H1 (cell line): ENCODE measurements around the gene PPWD1. TPM values are rescaled to one million over a fixed set of nuclear protein-coding genes. Genes with fewer than 3 reads are reported as not detected.

Source experiments
- CTCF ChIA-PET: fragments of 300-600 bp; sonication (Branson Sonifier 250); formaldehyde crosslinking; loops from one replicate; lab custom pipeline; 2021; ENCODE audit not compliant: partially characterized antibody; lab: Charles Lee
- POLR2A ChIA-PET: fragments of 300-600 bp; sonication (Branson Sonifier 250); formaldehyde crosslinking; loops from one replicate; lab custom pipeline; 2021; ENCODE audit warnings: inconsistent platforms; ENCODE audit not compliant: partially characterized antibody; lab: Charles Lee
- DNase-seq, 2 experiments: peaks; one replicate each; pipeline versions ENCODE4 v3.0.0 to v3.0.0-alpha.2; 2010 to 2022; ENCODE audit warnings: low spot score in 2 of 2, low read depth in 1 of 2, mixed read lengths in 1 of 2
- FAIRE-seq: peaks from 2 replicates; lab custom pipeline; 2011; peaks lifted over from hg19 to GRCh38; lab: Jason Lieb, UNC
- H2AFZ ChIP-seq: 2 replicates; pipeline ENCODE4 v1.8.1; 2012; ENCODE audit warnings: low read length, inconsistent platforms
- H2AK5ac ChIP-seq: 2 replicates; pipeline ENCODE4 v1.6.1; 2013; ENCODE audit warnings: low read depth, low read length
- H2BK120ac ChIP-seq: replicated peaks from 2 replicates; pipeline ENCODE3; 2013; ENCODE audit warnings: low read depth, low read length, inconsistent platforms
- H2BK12ac ChIP-seq: 2 replicates; pipeline ENCODE4 v1.6.1; 2013; ENCODE audit warnings: low read depth, low read length
- H2BK15ac ChIP-seq: 2 replicates; pipeline ENCODE4 v1.6.1; 2013; ENCODE audit warnings: low read length
- H2BK20ac ChIP-seq: 2 replicates; pipeline ENCODE4 v1.6.1; 2013; ENCODE audit warnings: low read length
- H2BK5ac ChIP-seq: 2 replicates; pipeline ENCODE4 v1.6.1; 2013; ENCODE audit warnings: low read depth, low read length
- H3K14ac ChIP-seq: 2 replicates; pipeline ENCODE4 v1.6.1; 2013; ENCODE audit warnings: inconsistent platforms; ENCODE audit not compliant: insufficient read length
- H3K18ac ChIP-seq: 2 replicates; pipeline ENCODE4 v1.6.1; 2013; ENCODE audit warnings: low read length; ENCODE audit errors: extremely low read depth
- H3K23ac ChIP-seq: 2 replicates; pipeline ENCODE4 v1.6.1; 2013; ENCODE audit warnings: inconsistent platforms; ENCODE audit not compliant: insufficient read length
- H3K23me2 ChIP-seq: 2 replicates; pipeline ENCODE4 v1.6.1; 2013; ENCODE audit warnings: low read depth, low read length
- H3K27ac ChIP-seq: 2 replicates; pipeline ENCODE4 v1.6.1; 2011; ENCODE audit warnings: low read depth, low read length, inconsistent platforms
- H3K27me3 ChIP-seq, 4 experiments: replicated peaks in 1 of 4; 1 replicate in 1 of 4; 2 replicates in 3 of 4; pipeline versions ENCODE4 v1.6.1 to v1.8.1; 2011 to 2013; ENCODE audit warnings: low read length in 3 of 4, mild to moderate bottlenecking in 3 of 4, inconsistent platforms in 2 of 4, mixed read lengths in 2 of 4, moderate library complexity in 1 of 4; ENCODE audit not compliant: control insufficient read depth in 3 of 4, insufficient read depth in 3 of 4; ENCODE audit errors: extremely low read depth in 1 of 4
- H3K36me3 ChIP-seq, 4 experiments: 2 replicates each; pipeline versions ENCODE4 v1.6.1 to v1.8.1; 2011 to 2013; ENCODE audit warnings: mild to moderate bottlenecking in 4 of 4, low read length in 3 of 4, moderate library complexity in 2 of 4, control low read depth in 1 of 4, inconsistent platforms in 1 of 4; ENCODE audit not compliant: insufficient read depth in 4 of 4, control insufficient read depth in 2 of 4
- H3K4ac ChIP-seq: replicated peaks from 2 replicates; pipeline ENCODE3; 2013; ENCODE audit warnings: low read length, low read depth, mixed read lengths, inconsistent platforms; ENCODE audit not compliant: insufficient read length
- H3K4me1 ChIP-seq, 4 experiments: replicated peaks in 1 of 4; 1 replicate in 1 of 4; 2 replicates in 3 of 4; pipeline versions ENCODE4 v1.6.1 to v1.8.1; 2011 to 2013; ENCODE audit warnings: low read length in 3 of 4, inconsistent platforms in 2 of 4, mixed read lengths in 1 of 4; ENCODE audit not compliant: insufficient read depth in 4 of 4, control insufficient read depth in 3 of 4
- H3K4me2 ChIP-seq, 2 experiments: 2 replicates each; pipeline versions ENCODE4 v1.6.1 to v1.8.1; 2011 to 2013; ENCODE audit warnings: low read depth in 2 of 2, low read length in 2 of 2, control low read depth in 1 of 2, inconsistent platforms in 1 of 2, mild to moderate bottlenecking in 1 of 2; ENCODE audit not compliant: insufficient read depth in 1 of 2
- H3K4me3 ChIP-seq, 4 experiments: fragments of 200-600, 300-600 bp in 1 of 4; sonication (generic), shearing (Covaris generic), sonication (Bioruptor Twin) in 1 of 4; 2 replicates each; pipeline versions ENCODE4 v1.5.1 to v1.8.1; 2011 to 2016; ENCODE audit warnings: low read length in 4 of 4, low read depth in 3 of 4, control low read depth in 2 of 4, inconsistent platforms in 2 of 4, mild to moderate bottlenecking in 2 of 4, mixed read lengths in 1 of 4, moderate library complexity in 1 of 4; ENCODE audit not compliant: insufficient read depth in 2 of 4; ENCODE audit errors: extremely low read depth in 1 of 4
- H3K56ac ChIP-seq: replicated peaks from 2 replicates; pipeline ENCODE3; 2013; ENCODE audit warnings: low read depth, mild to moderate bottlenecking, mixed read lengths, low read length, inconsistent platforms; ENCODE audit not compliant: insufficient read length
- H3K79me1 ChIP-seq: 2 replicates; pipeline ENCODE4 v1.6.1; 2013; ENCODE audit warnings: low read depth, low read length, control low read depth
- H3K79me2 ChIP-seq, 2 experiments: 2 replicates each; pipeline versions ENCODE4 v1.6.1 to v1.8.1; 2012 to 2013; ENCODE audit warnings: low read length in 2 of 2, mild to moderate bottlenecking in 2 of 2, inconsistent platforms in 1 of 2; ENCODE audit not compliant: insufficient read depth in 2 of 2, control insufficient read depth in 1 of 2
- H3K9ac ChIP-seq, 4 experiments: replicated peaks in 1 of 4; 1 replicate in 1 of 4; 2 replicates in 3 of 4; pipeline versions ENCODE4 v1.6.1 to v1.8.1; 2011 to 2013; ENCODE audit warnings: low read depth in 3 of 4, low read length in 3 of 4, control low read depth in 2 of 4, mild to moderate bottlenecking in 2 of 4, moderate library complexity in 2 of 4, inconsistent platforms in 1 of 4; ENCODE audit errors: extremely low read depth in 1 of 4
- H3K9me3 ChIP-seq, 2 experiments: 2 replicates each; pipeline versions ENCODE4 v1.6.1 to v1.8.1; 2012 to 2013; ENCODE audit warnings: mild to moderate bottlenecking in 2 of 2, moderate library complexity in 2 of 2, control low read depth in 1 of 2, inconsistent platforms in 1 of 2, low read depth in 1 of 2, low read length in 1 of 2, mixed read lengths in 1 of 2; ENCODE audit not compliant: insufficient read depth in 2 of 2
- H4K20me1 ChIP-seq, 2 experiments: replicated peaks in 1 of 2; 2 replicates each; pipeline versions ENCODE3 to v1.8.1; 2011 to 2013; ENCODE audit warnings: inconsistent platforms in 2 of 2, low read length in 2 of 2, mild to moderate bottlenecking in 1 of 2; ENCODE audit not compliant: insufficient read depth in 2 of 2, control insufficient read depth in 1 of 2
- H4K5ac ChIP-seq: 2 replicates; pipeline ENCODE4 v1.6.1; 2013; ENCODE audit warnings: low read length, low read depth, mixed read lengths, inconsistent platforms; ENCODE audit not compliant: insufficient read length
- H4K8ac ChIP-seq: 2 replicates; pipeline ENCODE4 v1.8.0; 2013; ENCODE audit warnings: mild to moderate bottlenecking, moderate library complexity, low read length, inconsistent platforms; ENCODE audit not compliant: insufficient read depth; ENCODE audit errors: extremely low read depth
- H4K91ac ChIP-seq: replicated peaks from 2 replicates; pipeline ENCODE3; 2013; ENCODE audit warnings: low read length, mixed read lengths, inconsistent platforms; ENCODE audit not compliant: insufficient read length
- EZH2 ChIP-seq: fragments of 200-600 bp; sonication (generic); IDR thresholded peaks from 2 replicates; pipeline ENCODE4 v1.7.1; 2012; ENCODE audit warnings: low read depth, mild to moderate bottlenecking, moderate library complexity, low read length, inconsistent platforms; ENCODE audit not compliant: severe bottlenecking
- WGBS, 2 experiments: shearing (Covaris generic) in 1 of 2; methylation state at CpG; one replicate each; pipeline versions ENCODE4 v1.1.6 to v1.1.7; 2013 to 2015; ENCODE audit warnings: low lambda C conversion rate in 2 of 2, mixed read lengths in 2 of 2, inconsistent platforms in 1 of 2, low coverage in 1 of 2, missing lambda C conversion rate in 1 of 2; ENCODE audit not compliant: insufficient replicate concordance in 2 of 2, insufficient coverage in 1 of 2, insufficient read length in 1 of 2; ENCODE audit errors: extremely low coverage in 1 of 2, missing lambda C conversion rate in 1 of 2; 5-methylcytosine and 5-hydroxymethylcytosine counted together
- polyA plus RNA-seq, 7 experiments: library from polyadenylated mRNA; depleted of rRNA in 3 of 7; stranded (reverse) in 5 of 7; unstranded in 2 of 7; fragments of >200 nt in 5 of 7; fragments of 200-250 nt in 2 of 7; gene quantifications; 1 replicate in 5 of 7; 2 replicates in 1 of 7; 4 replicates in 1 of 7; pipeline versions ENCODE4 v1.2.1 to v1.2.3, GENCODE V29; 2011 to 2013; ENCODE audit warnings: missing spikeins in 2 of 7, mixed read lengths in 2 of 7
- total RNA-seq: library from RNA; stranded (reverse); fragmentation: NEBNext Ultra II Directional; extraction: Animal tissue kit (Norgen Biotek cat#: 25700); gene quantifications from 2 replicates; pipeline ENCODE4 v1.2.1, GENCODE V29; 2021

The PPWD1 gene
- total and polyA plus RNA-seq, 2 of the 8 experiments (the other 6 are each of a cell fraction or from before 2014, with no cell fraction given) = 5.0 to 35.7 TPM

DNA sequence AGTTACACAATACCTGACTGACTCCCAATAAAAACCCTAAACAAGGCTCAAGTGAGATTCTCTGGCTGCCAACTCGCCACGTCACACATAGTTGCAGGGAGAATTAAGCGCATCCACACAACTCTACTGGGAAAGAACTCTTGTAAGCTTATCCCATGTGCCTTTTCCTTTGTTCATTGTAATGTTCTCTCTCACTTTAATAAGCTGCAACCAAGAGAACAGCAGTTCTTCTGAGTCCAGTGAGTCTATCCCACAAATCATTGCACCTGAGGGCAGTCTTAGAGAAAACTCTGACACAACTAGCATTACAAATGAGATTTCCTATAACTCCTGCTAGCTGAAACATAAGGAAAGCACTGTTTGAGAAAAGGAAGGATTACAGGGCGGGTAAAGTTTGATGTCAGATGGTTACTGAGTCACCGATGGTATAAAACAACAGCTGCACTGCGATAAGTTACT is 27.5 kb upstream of the PPWD1 start:
- no peak overlapping the region for H4K8ac ChIP-seq
- H4K91ac ChIP-seq = no peak overlapping the region
- H2BK5ac ChIP-seq = no peak overlapping the region
- no peaks in the 10 kb centered on the region for H3K9me3 ChIP-seq
- peaks cover 0 to 3% of the 10 kb centered on the region in 2 experiments for H4K20me1 ChIP-seq
- H3K18ac ChIP-seq = no peak overlapping the region
- ChIA-PET CTCF (interaction anchor here (1.2 kb wide), 1 partner anchor 21 kb away, joined by 5 read pairs; no protein-coding TSS in a partner anchor), POLR2A (interaction anchor here (0.8 to 1.3 kb wide), 4 partner anchors 10 to 27 kb away, joined by 3 to 4 read pairs (median 3); partner anchors contain the start of genes CENPK and PPWD1)
- peaks cover 0 to 16% (median 5%) of the 10 kb centered on the region in 4 experiments; a peak in 3 of 8 replicates for H3K36me3 ChIP-seq
- H2BK15ac ChIP-seq = no peak overlapping the region
- no peak for TF ChIP-seq EZH2
- no peak overlapping the region for H3K4ac ChIP-seq
- no peaks in the 10 kb centered on the region for H3K79me1 ChIP-seq
- H3K56ac ChIP-seq = no peak overlapping the region
- FAIRE-seq (no peak), DNase-seq (no peak)
- H3K9ac ChIP-seq = no peak overlapping the region; a peak in 1 of 7 replicates
- no peak overlapping the region for H2AK5ac ChIP-seq
- H3K4me1 ChIP-seq = no peaks in the 10 kb centered on the region
- H2BK120ac ChIP-seq = no peak overlapping the region
- no peak overlapping the region for H4K5ac ChIP-seq
- no peak overlapping the region for H2AFZ ChIP-seq
- no peak overlapping the region for H3K27ac ChIP-seq
- no peaks in the 10 kb centered on the region for H3K27me3 ChIP-seq
- no peak overlapping the region for H2BK20ac ChIP-seq
- WGBS, 2 experiments = 92% methylated on average over 6 of the region's 6 CpGs; no CpG with 5 or more reads in 1 of the 2 experiments
- H3K23ac ChIP-seq = no peak overlapping the region
- H3K14ac ChIP-seq = no peak overlapping the region
- H3K4me2 ChIP-seq = no peak overlapping the region
- H2BK12ac ChIP-seq = no peak overlapping the region
- H3K79me2 ChIP-seq = no peaks in the 10 kb centered on the region
- H3K4me3 ChIP-seq = no peak overlapping the region
- no peaks in the 10 kb centered on the region for H3K23me2 ChIP-seq
